Measurements from ENCODE around the gene LAIR1.

Gene LAIR1

DNA sequence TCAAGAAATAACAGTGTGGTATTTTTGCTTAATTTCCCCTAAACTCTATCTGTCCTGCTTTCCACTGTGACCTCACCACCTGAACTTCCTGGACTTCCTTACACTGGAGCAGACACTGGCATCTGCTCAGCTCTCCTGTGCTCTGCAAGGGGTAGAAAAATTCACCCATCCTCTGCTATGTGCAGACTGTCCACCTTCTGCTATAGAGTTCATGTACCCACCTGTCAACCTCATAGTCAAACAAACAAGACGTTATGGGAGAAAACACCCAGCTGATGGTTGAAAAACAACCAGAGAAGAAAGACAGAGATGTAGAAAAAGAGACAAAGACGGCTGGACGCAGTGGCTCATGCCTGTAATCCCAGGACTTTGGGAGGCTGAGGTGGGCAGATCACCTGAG, 12.2 kb downstream of the LAIR1 start:
- TF ChIP-seq CTCF (IDR thresholded peaks at IDR 0.05; ENCODE audit: insufficient read depth, missing control alignments), result no peak
- FAIRE-seq (no peak), DNase-seq (ENCODE audit: insufficient read length, low spot score) (no peak)

- no peak for TF ChIP-seq CTCF (IDR thresholded peaks at IDR 0.05; ENCODE audit: insufficient read depth, missing control alignments)
- DNase-seq (ENCODE audit: insufficient read length, low spot score) (no peak), FAIRE-seq (no peak)
These were observed 12.7 kb downstream of the LAIR1 start for GRCh38 chr19:54352041-54352440.

- DNase-seq (ENCODE audit: insufficient read length, low spot score), result no peak
- FAIRE-seq, result no peak
- no peak for TF ChIP-seq CTCF (IDR thresholded peaks at IDR 0.05; ENCODE audit: insufficient read depth, missing control alignments)
These were observed 13.3 kb downstream of the LAIR1 start for GRCh38 chr19:54351474-54351873.

DNA sequence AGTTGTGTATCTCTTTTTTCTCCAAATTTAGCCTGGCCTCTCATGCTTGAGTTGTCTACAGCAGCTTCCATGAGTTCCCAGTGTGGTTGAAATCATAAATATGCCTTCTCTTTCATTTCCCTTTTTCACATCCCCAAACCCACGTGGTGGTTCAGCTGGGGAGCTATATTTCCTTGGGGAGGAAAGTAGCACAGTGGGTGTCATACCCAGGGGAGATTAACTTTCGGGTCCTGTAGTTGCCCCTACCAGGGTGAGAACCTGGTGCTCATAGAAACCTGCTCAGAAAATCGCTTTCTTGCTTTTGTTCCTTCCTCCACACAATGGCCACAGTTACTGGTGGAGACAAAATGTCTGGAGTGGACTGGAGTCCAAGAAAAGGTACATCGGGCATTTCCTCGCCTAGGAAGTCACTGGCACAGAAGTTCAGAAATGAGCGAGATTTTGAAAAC, 18.8 kb downstream of the LAIR1 start:
- TF ChIP-seq CTCF (IDR thresholded peaks at IDR 0.05; ENCODE audit: insufficient read depth, missing control alignments), result no peak
- FAIRE-seq (no peak), DNase-seq (ENCODE audit: insufficient read length, low spot score) (no peak)

DNA sequence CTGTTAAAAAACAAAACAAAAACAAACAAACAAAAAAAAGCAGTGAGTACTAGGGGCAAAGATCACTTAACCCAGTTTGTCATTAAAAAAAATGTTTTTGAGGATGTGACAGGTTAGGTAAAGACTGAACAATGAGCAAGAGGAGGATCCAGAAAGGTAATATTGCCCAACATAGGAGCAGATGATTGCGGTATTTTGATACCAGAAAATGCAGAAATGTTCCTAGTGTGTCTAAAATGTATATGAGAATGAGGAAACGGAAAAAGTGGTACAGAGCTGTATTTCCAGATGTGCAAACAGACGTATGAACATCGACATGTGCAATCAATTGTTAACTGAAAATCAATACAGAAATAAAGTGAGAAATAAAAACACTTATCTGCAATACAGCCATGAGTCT, 20.9 kb downstream of the LAIR1 start:
- FAIRE-seq (no peak), DNase-seq (ENCODE audit: insufficient read length, low spot score) (no peak)

GRCh38 chr19:54341295-54341694, 23.4 kb downstream of the LAIR1 start:
- TF ChIP-seq CTCF (IDR thresholded peaks at IDR 0.05; ENCODE audit: insufficient read depth, missing control alignments), result no peak

More for the DNA sequence above, 20.9 kb downstream of the LAIR1 start:
- TF ChIP-seq CTCF (IDR thresholded peaks at IDR 0.05; ENCODE audit: insufficient read depth, missing control alignments), result no peak

GRCh38 chr19:54339646-54340358, 24.9 kb downstream of the LAIR1 start:
- TF ChIP-seq CTCF (IDR thresholded peaks at IDR 0.05; ENCODE audit: insufficient read depth, missing control alignments), result no peak
- no peak for DNase-seq (ENCODE audit: insufficient read length, low spot score)

More at GRCh38 chr19:54341295-54341694, 23.4 kb downstream of the LAIR1 start:
- no peak for FAIRE-seq
- DNase-seq (ENCODE audit: insufficient read length, low spot score), result no peak

More at GRCh38 chr19:54339646-54340358, 24.9 kb downstream of the LAIR1 start:
- no peak for FAIRE-seq
